GM06990 (cell line): ENCODE measurements around the gene UBE2N.

Experiments used
- DNase-seq: peaks from one replicate; pipeline ENCODE4 v3.0.0-alpha.2; 2011; ENCODE audit not compliant: insufficient read length; ENCODE audit errors: extremely low read depth
- H3K27me3 ChIP-seq: replicated peaks from 2 replicates; pipeline ENCODE4 v1.6.0; 2011; ENCODE audit warnings: low read length; ENCODE audit not compliant: control insufficient read depth, insufficient read depth
- H3K36me3 ChIP-seq: 2 replicates; pipeline ENCODE4 v1.5.1; 2011; ENCODE audit warnings: low read length; ENCODE audit not compliant: control insufficient read depth, insufficient read depth
- H3K4me3 ChIP-seq: replicated peaks from 2 replicates; pipeline ENCODE4 v1.5.1; 2011; ENCODE audit warnings: low read depth, mild to moderate bottlenecking, control low read depth, low read length
- CTCF ChIP-seq: IDR thresholded peaks from 2 replicates; pipeline ENCODE4 v1.5.1; 2011; ENCODE audit warnings: low read length, control low read depth, mild to moderate bottlenecking, inconsistent platforms; ENCODE audit not compliant: insufficient read depth, poor library complexity, severe bottlenecking

Gene UBE2N

GRCh38 chr12:93430280-93430679 lies 11.5 kb downstream of the UBE2N start:
- no peaks in the 10 kb centered on the region for H3K27me3 ChIP-seq
- DNase-seq, result no peak
- TF ChIP-seq CTCF, result no peak
- H3K36me3 ChIP-seq, result no peaks in the 10 kb centered on the region
- H3K4me3 ChIP-seq, result no peak overlapping the region

GRCh38 chr12:93429852-93430251 lies 11.9 kb downstream of the UBE2N start:
- TF ChIP-seq CTCF, result no peak
- H3K4me3 ChIP-seq, result no peak overlapping the region
- no peaks in the 10 kb centered on the region for H3K27me3 ChIP-seq
- no peaks in the 10 kb centered on the region for H3K36me3 ChIP-seq
- DNase-seq, result no peak

DNA sequence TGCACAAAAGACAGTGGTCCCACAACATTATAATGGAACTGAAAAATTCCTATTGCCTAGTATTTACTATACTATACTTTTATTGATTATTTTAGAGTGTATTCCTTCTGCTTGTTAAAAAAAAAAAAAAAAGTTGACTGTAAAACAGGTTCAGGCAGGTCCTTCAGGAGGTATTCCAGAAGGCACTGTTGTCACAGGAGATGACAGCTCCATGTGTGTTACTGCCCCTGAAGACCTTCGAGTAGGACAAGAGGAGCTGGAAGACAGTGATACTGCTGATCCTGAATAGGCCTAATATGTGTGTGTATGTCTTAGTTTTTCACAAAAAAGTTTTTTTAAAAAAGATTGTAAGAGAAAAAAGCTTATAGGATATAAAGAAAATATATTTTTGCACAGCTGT lies 12.3 kb downstream of the UBE2N start:
- Histone ChIP-seq H3K4me3 (no peak overlapping the region), H3K36me3 (no peaks in the 10 kb centered on the region), H3K27me3 (no peaks in the 10 kb centered on the region)
- TF ChIP-seq CTCF, result no peak
- DNase-seq, result no peak

GRCh38 chr12:93427779-93428564 lies 13.8 kb downstream of the UBE2N start:
- Histone ChIP-seq H3K36me3 (no peaks in the 10 kb centered on the region), H3K4me3 (no peak overlapping the region), H3K27me3 (no peaks in the 10 kb centered on the region)
- TF ChIP-seq CTCF, result no peak
- DNase-seq, result no peak

DNA sequence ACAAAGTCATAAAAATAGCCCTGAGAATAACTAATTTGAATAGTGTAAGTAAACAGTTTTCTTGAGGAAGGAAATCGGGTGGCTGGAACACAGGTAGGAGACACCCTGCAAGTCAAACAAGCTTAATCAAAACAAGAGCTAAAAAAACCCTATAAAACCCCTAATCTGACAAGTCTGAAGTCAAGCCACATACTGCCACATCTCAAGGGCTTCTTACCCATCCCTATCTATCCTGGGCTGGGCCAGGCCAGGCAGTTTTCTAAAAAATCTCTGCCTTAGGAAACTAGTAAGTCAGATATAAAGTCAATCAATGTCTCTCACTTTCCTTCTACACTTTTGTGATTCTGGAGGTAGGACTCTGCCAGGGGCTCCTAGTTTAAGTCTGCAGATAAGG lies 15.3 kb downstream of the UBE2N start:
- H3K27me3 ChIP-seq, result no peaks in the 10 kb centered on the region
- no peak for DNase-seq
- H3K4me3 ChIP-seq, result peak overlapping the region; percentile 31
- TF ChIP-seq CTCF, result no peak
- no peaks in the 10 kb centered on the region for H3K36me3 ChIP-seq

DNA sequence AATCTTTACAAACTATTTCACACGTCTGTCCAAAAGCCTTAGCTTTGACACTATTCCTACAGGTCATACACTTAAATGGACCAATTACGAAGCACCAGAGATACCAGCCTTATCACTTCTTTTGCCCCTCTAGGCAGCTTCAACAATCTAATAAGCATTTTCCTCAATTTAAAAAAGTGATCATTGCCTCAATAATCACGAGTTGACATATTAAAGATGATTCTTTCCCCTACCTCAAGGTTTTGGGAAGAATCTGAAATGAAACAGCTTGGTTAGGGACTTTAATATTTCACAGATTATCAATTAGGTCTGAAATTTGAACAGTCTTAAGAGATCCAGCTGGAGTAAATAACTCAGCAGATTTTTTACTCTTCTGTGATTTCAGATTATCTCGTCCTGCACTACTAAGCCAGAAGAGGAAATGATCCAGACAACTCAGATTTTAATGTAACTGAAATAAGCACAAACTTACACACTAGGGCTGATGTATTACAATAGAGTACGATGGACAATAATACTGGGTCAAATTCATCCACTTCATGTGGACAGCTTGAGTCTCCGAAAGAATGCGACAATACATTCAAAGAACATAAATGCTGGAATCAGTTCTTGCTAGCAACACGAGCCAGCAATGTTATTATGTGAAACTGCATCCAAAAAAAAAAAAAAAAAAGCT lies 15.9 kb downstream of the UBE2N start:
- DNase-seq, result no peak
- no peak for TF ChIP-seq CTCF
- Histone ChIP-seq H3K36me3 (no peaks in the 10 kb centered on the region), H3K27me3 (no peaks in the 10 kb centered on the region), H3K4me3 (peak overlapping the region; percentile 31; the same call in 1 of the 2 replicates)
